ENCODE results near the gene WASF1. TPM values are rescaled to one million over a fixed set of nuclear protein-coding genes. Genes with fewer than 3 reads are reported as not detected.

The WASF1 gene
- total RNA-seq, 1 experiment from 2014 or later: 3.0 TPM

GRCh38 chr6:110103260-110103659, 76.2 kb downstream of the WASF1 start:
- Histone ChIP-seq H3K4me2 (ENCODE audit: low read length) (no peak overlapping the region), H4K20me1 (ENCODE audit: low read length) (no peaks in the 10 kb centered on the region), H3K36me3 (ENCODE audit: low read depth, low read length) (no peaks in the 10 kb centered on the region), H3K27ac (ENCODE audit: low read length) (no peak overlapping the region), H3K4me3 (ENCODE audit: low read length) (no peak overlapping the region), H3K79me2 (ENCODE audit: low read length) (no peaks in the 10 kb centered on the region), H3K9me2 (replicated peaks; ENCODE audit: low read length) (no peaks in the 10 kb centered on the region), H3F3A (ENCODE audit: low read length, unreplicated experiment) (no peaks in the 10 kb centered on the region), H2AFZ (ENCODE audit: low read length) (no peak overlapping the region), H3K9me3 (ENCODE audit: low read length) (no peaks in the 10 kb centered on the region), H3K4me1 (ENCODE audit: insufficient read depth, low read length) (no peaks in the 10 kb centered on the region), H3K9ac (ENCODE audit: low read length) (no peak overlapping the region), H3K27me3 (ENCODE audit: low read length) (no peaks in the 10 kb centered on the region)
- TF ChIP-seq CTCF (conservative IDR thresholded peaks at IDR 0.05; ENCODE audit: low read depth, low read length) (no peak), EZH2 (IDR thresholded peaks at IDR 0.05; ENCODE audit: low read length, unreplicated experiment) (no peak), EZH2phosphoT487 (IDR thresholded peaks at IDR 0.05; ENCODE audit: borderline replicate concordance, low read length) (no peak)
- no TSS peak for BruUV-seq (replicated peaks)
- intact Hi-C loops (cut with micrococcal nuclease): no loop called here
- ChIA-PET CTCF (no interaction called here), POLR2A (ENCODE audit: unreplicated experiment) (no interaction called here)
- no peak for ATAC-seq
- DNase-seq: no peak

DNA sequence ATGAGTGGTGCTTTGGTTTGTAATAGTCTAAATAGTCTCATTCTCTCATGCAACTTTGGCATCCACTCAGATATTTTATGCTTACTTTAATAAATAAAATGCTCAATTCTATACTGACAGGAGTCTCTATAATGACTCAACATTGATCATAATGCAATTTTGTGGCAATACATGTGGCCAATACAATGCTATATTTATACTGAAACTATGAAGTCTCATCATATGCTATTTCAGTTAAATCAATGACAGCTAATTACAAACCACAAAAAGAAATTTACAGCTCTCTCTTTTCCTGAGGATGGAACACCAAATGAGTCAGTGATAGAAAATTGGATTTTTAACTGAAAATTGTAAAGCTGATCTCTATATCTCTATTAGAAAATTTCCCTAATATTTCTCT, 77.1 kb downstream of the WASF1 start:
- Histone ChIP-seq H3F3A (ENCODE audit: low read length, unreplicated experiment) (no peaks in the 10 kb centered on the region), H3K4me3 (ENCODE audit: low read length) (no peak overlapping the region), H3K4me2 (ENCODE audit: low read length) (no peak overlapping the region), H3K27me3 (ENCODE audit: low read length) (no peaks in the 10 kb centered on the region), H3K9ac (ENCODE audit: low read length) (no peak overlapping the region), H4K20me1 (ENCODE audit: low read length) (no peaks in the 10 kb centered on the region), H2AFZ (ENCODE audit: low read length) (no peak overlapping the region), H3K9me3 (ENCODE audit: low read length) (no peaks in the 10 kb centered on the region), H3K27ac (ENCODE audit: low read length) (no peak overlapping the region), H3K9me2 (replicated peaks; ENCODE audit: low read length) (no peaks in the 10 kb centered on the region), H3K4me1 (ENCODE audit: insufficient read depth, low read length) (no peaks in the 10 kb centered on the region), H3K36me3 (ENCODE audit: low read depth, low read length) (no peaks in the 10 kb centered on the region), H3K79me2 (ENCODE audit: low read length) (no peaks in the 10 kb centered on the region)
- DNase-seq: no peak
- POLR2A ChIA-PET (ENCODE audit: unreplicated experiment): interaction anchor here (0.5 kb wide), 1 partner anchor 37 kb away, joined by 4 read pairs; no protein-coding TSS in a partner anchor
- TF ChIP-seq EZH2 (IDR thresholded peaks at IDR 0.05; ENCODE audit: low read length, unreplicated experiment) (no peak), EZH2phosphoT487 (IDR thresholded peaks at IDR 0.05; ENCODE audit: borderline replicate concordance, low read length) (no peak), CTCF (conservative IDR thresholded peaks at IDR 0.05; ENCODE audit: low read depth, low read length) (no peak)
- CTCF ChIA-PET: no interaction called here
- intact Hi-C loops (cut with micrococcal nuclease): no loop called here
- no peak for ATAC-seq
- no TSS peak for BruUV-seq (replicated peaks)

- BruUV-seq (replicated peaks): no TSS peak
- POLR2A ChIA-PET (ENCODE audit: unreplicated experiment): no interaction called here
- intact Hi-C loops (cut with micrococcal nuclease): no loop called here
- Histone ChIP-seq H3K79me2 (ENCODE audit: low read length) (no peaks in the 10 kb centered on the region), H4K20me1 (ENCODE audit: low read length) (no peaks in the 10 kb centered on the region), H3K9me3 (ENCODE audit: low read length) (no peaks in the 10 kb centered on the region), H3K27ac (ENCODE audit: low read length) (no peak overlapping the region), H2AFZ (ENCODE audit: low read length) (no peak overlapping the region), H3K4me2 (ENCODE audit: low read length) (no peak overlapping the region), H3K36me3 (ENCODE audit: low read depth, low read length) (no peaks in the 10 kb centered on the region), H3K27me3 (ENCODE audit: low read length) (no peaks in the 10 kb centered on the region), H3K4me3 (ENCODE audit: low read length) (no peak overlapping the region), H3K4me1 (ENCODE audit: insufficient read depth, low read length) (no peaks in the 10 kb centered on the region), H3K9me2 (replicated peaks; ENCODE audit: low read length) (no peaks in the 10 kb centered on the region), H3K9ac (ENCODE audit: low read length) (no peak overlapping the region), H3F3A (ENCODE audit: low read length, unreplicated experiment) (no peaks in the 10 kb centered on the region)
- DNase-seq (no peak), ATAC-seq (no peak)
- CTCF ChIA-PET: no interaction called here
- TF ChIP-seq CTCF (conservative IDR thresholded peaks at IDR 0.05; ENCODE audit: low read depth, low read length) (no peak), EZH2 (IDR thresholded peaks at IDR 0.05; ENCODE audit: low read length, unreplicated experiment) (no peak), EZH2phosphoT487 (IDR thresholded peaks at IDR 0.05; ENCODE audit: borderline replicate concordance, low read length) (no peak)
These were observed 77.6 kb downstream of the WASF1 start for GRCh38 chr6:110101885-110102284.

Measured in PC-3 (cell line).